ENCODE results near the gene ASB18. TPM values are rescaled to one million over a fixed set of nuclear protein-coding genes. Genes with fewer than 3 reads are reported as not detected.

ASB18 gene, protein sequence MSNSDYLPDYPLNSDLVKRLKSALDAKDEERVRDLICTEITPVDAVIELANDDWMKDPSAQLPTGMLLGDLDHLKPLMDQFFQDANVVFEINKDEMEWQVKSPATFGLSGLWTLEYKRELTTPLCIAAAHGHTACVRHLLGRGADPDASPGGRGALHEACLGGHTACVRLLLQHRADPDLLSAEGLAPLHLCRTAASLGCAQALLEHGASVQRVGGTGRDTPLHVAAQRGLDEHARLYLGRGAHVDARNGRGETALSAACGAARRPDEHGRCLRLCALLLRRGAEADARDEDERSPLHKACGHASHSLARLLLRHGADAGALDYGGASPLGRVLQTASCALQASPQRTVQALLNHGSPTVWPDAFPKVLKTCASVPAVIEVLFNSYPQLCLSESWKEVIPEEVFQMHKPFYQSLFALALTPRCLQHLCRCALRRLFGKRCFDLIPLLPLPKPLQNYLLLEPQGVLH
- not detected in 2 replicates for total RNA-seq

DNA sequence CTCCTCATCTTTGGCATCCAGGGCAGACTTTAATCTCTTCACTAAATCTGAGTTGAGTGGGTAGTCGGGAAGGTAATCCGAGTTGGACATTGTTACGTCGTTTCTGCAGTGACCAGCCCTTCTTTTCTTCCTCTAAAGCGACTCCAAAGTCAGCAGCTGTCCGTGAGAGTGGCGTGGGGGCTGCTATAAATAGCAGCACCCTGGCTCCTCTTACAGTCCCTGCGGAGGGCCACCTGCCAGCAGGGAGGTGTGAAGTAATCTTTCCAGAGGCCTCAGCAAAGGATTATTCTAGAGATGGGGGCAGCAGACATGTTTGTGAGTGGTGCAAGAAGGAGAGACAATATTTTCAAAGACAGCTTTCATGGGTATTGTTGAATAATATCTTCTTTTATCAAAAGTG, at the start of gene ASB18:
TSS of gene ASB18 (minus strand) at position 151 of the 400 bp plus-strand sequence. CDS start at position 90, 61 bp downstream.

DNA sequence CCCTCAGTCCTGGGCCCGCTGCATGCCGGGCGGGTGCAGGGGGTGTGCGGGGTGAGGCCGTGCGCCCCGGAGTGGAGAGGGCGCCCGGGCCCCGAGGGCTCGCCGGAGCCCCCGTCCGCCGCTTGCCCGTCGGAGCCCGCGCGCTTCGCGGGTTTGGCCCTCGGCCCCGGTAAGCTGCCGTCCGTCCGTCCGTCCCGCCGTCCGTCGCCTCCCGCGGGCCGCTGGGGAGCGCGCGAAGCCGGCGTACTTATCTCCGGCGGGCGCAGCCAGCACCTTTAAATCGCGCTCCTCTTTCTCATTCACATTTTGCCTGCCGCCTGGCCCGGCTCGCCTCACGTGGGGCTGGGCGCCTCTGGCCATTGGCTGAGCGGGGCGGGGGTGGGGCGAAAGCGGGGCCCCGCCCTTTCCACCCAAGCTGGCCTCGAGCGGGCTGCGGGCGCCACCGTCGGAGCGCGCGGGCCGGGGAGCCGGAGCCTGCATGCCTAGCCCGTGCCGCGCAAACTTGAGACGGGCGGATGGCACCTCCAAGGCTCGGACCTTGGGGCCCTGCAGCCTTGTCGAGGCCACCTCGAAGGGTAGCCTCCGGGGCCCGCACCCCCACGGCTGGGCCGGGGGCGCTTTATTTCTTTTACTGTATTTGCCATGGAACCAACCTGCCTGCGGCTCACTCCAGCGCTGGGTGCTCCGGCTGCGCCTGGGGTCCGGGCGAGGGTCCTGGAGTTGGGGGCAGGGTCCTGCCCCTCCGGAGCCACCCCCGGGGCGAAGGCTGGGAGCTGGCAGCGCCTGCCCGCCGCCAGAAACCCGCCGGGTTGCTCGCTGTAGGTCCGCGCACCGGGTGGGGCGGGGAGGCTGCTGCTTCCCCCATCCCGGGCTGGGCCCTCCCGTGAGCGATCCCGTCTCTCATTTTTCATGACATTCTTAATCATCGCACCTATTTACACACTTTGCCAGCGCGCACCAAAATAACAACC, 95.8 kb downstream of the ASB18 start, which contains the start of gene GBX2:
TSS of gene GBX2 (minus strand) at position 277 of the 971 bp plus-strand sequence. CDS start 415 bp downstream, outside the sequence.

Small RNAs within 50 kb of the gene (small RNA-seq; reads per million reads assigned to genes)
- gene RF00019: not detected
- not detected for gene RNU1-31P

Other genes with a start within 250 kb of the ASB18 start
- not detected in 2 replicates for gene GBX2, start 96.0 kb downstream of the ASB18 start, total RNA-seq